AG10803 (cell line): Measurements from ENCODE around the gene SIK3.

Experiments
- DNase-seq: peaks from one replicate; pipeline ENCODE4 v3.0.0; 2010; ENCODE audit warnings: low read depth
- H3K4me3 ChIP-seq: 2 replicates; pipeline ENCODE4 v1.5.1; 2011; ENCODE audit warnings: mild to moderate bottlenecking, low read length, control low read depth
- CTCF ChIP-seq: conservative IDR thresholded peaks from 2 replicates; pipeline ENCODE4 v1.5.1; 2011; ENCODE audit warnings: mild to moderate bottlenecking, low read length, control low read depth, inconsistent platforms

The SIK3 gene

DNA sequence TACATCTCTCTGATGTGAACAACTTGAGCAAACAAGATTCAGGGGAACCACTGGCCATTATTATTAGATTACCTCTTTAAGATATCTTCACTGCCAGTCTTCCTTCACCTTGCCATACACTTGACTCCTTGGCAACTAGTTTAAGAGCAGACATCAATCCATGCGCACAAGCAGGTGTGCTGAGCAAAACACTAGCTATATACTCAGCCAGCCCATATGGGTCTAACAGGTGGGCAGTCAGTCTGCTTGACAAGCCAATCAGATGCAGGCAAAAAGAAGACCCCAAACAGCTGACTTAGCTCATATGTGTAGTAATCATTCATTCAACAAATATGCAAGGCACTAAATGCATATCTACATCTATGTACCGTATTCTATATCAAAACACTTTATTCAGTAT is 101.2 kb downstream of the SIK3 start:
- no peak for TF ChIP-seq CTCF
- DNase-seq, result no peak
- H3K4me3 ChIP-seq, result no peak overlapping the region

- H3K4me3 ChIP-seq, result no peak overlapping the region
- DNase-seq, result no peak
- TF ChIP-seq CTCF, result no peak
Observed at GRCh38 chr11:116994195-116994594, 104.0 kb downstream of the SIK3 start.

GRCh38 chr11:116993599-116993998 is 104.6 kb downstream of the SIK3 start:
- TF ChIP-seq CTCF, result no peak
- H3K4me3 ChIP-seq, result no peak overlapping the region
- peak; percentile 29 for DNase-seq

GRCh38 chr11:116991491-116991890 is 106.7 kb downstream of the SIK3 start:
- no peak for TF ChIP-seq CTCF
- H3K4me3 ChIP-seq, result no peak overlapping the region
- DNase-seq, result no peak

GRCh38 chr11:116990811-116991210 is 107.4 kb downstream of the SIK3 start:
- no peak for TF ChIP-seq CTCF
- no peak overlapping the region for H3K4me3 ChIP-seq
- DNase-seq, result no peak

DNA sequence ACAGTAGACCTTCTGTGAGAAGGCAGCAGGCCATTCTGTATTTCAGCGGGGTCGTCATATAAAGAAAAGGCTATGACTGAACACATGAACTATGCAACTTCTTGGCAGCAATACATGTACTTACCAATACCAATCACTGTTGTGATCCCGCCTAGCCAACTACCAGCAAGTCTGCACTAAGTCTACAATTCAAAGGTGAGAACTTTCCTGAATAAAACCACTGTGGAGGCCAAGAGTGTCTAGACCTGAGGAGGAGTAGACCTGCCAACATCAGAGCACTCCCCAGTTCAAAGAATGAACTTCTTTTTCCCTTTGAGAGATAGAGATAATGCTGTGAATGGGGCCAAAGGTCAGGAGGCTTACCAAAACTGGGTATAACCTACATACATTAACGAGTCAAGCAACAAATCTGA is 108.2 kb downstream of the SIK3 start:
- peak; percentile 87 for DNase-seq

GRCh38 chr11:116989184-116989583 is 109.0 kb downstream of the SIK3 start:
- H3K4me3 ChIP-seq, result no peak overlapping the region
- no peak for DNase-seq
- no peak for TF ChIP-seq CTCF

More for the DNA sequence above, 108.2 kb downstream of the SIK3 start:
- H3K4me3 ChIP-seq, result no peak overlapping the region
- TF ChIP-seq CTCF, result no peak
